Activated T-cell treated with anti-CD3 and anti-CD28 coated beads, Interleukin-2, amount 50 U/mL, for 24 hours (primary cell): ENCODE measurements around the gene PRR5L.

ENCODE experiments used
- DNase-seq: peaks from one replicate; pipeline ENCODE4 v3.0.0-alpha.2; 2020
- H3K27ac Mint-ChIP-seq: 2 replicates; pipeline ENCODE4 v1.8.0; 2020; ENCODE audit warnings: mild to moderate bottlenecking, mixed read lengths
- H3K27me3 Mint-ChIP-seq: 2 replicates; pipeline ENCODE4 v1.8.0; 2020; ENCODE audit warnings: mixed read lengths
- H3K36me3 Mint-ChIP-seq: 2 replicates; pipeline ENCODE4 v1.8.0; 2020; ENCODE audit warnings: low read depth, mixed read lengths
- H3K4me1 Mint-ChIP-seq: 2 replicates; pipeline ENCODE4 v1.8.0; 2020; ENCODE audit warnings: low read depth, mixed read lengths
- H3K4me3 Mint-ChIP-seq: 2 replicates; pipeline ENCODE4 v1.8.0; 2020; ENCODE audit warnings: mild to moderate bottlenecking, moderate library complexity, mixed read lengths
- H3K9me3 Mint-ChIP-seq: 2 replicates; pipeline ENCODE4 v1.8.0; 2020; ENCODE audit warnings: mixed read lengths

The PRR5L gene

GRCh38 chr11:36458129-36458915, 162.2 kb downstream of the PRR5L start:
- no peaks in the 10 kb centered on the region for H3K9me3 Mint-ChIP-seq
- H3K4me3 Mint-ChIP-seq = no peak overlapping the region
- no peak for DNase-seq
- peaks cover 3% of the 10 kb centered on the region for H3K27me3 Mint-ChIP-seq
- peaks cover 2% of the 10 kb centered on the region for H3K36me3 Mint-ChIP-seq
- H3K27ac Mint-ChIP-seq = no peak overlapping the region
- H3K4me1 Mint-ChIP-seq = peaks cover 5% of the 10 kb centered on the region

- Mint-ChIP-seq H3K27ac (no peak overlapping the region), H3K9me3 (no peaks in the 10 kb centered on the region), H3K4me1 (no peaks in the 10 kb centered on the region), H3K4me3 (no peak overlapping the region), H3K36me3 (peaks cover 2% of the 10 kb centered on the region), H3K27me3 (peaks cover 3% of the 10 kb centered on the region)
- no peak for DNase-seq
Observed at GRCh38 chr11:36459046-36459445, 163.0 kb downstream of the PRR5L start.

- peaks cover 3% of the 10 kb centered on the region for H3K27me3 Mint-ChIP-seq
- H3K9me3 Mint-ChIP-seq = no peaks in the 10 kb centered on the region
- no peak overlapping the region for H3K27ac Mint-ChIP-seq
- peaks cover 2% of the 10 kb centered on the region for H3K36me3 Mint-ChIP-seq
- no peaks in the 10 kb centered on the region for H3K4me1 Mint-ChIP-seq
- no peak overlapping the region for H3K4me3 Mint-ChIP-seq
- no peak for DNase-seq
Observed at GRCh38 chr11:36460220-36460619, 164.1 kb downstream of the PRR5L start.

- Mint-ChIP-seq H3K27me3 (peaks cover 3% of the 10 kb centered on the region), H3K36me3 (no peaks in the 10 kb centered on the region), H3K27ac (no peak overlapping the region), H3K4me3 (no peak overlapping the region), H3K9me3 (no peaks in the 10 kb centered on the region), H3K4me1 (no peaks in the 10 kb centered on the region)
- DNase-seq = no peak
Observed at GRCh38 chr11:36462321-36462720, 166.2 kb downstream of the PRR5L start.

GRCh38 chr11:36463781-36464180, 167.7 kb downstream of the PRR5L start:
- Mint-ChIP-seq H3K36me3 (no peaks in the 10 kb centered on the region), H3K4me3 (no peak overlapping the region), H3K9me3 (no peaks in the 10 kb centered on the region), H3K27ac (no peak overlapping the region), H3K27me3 (peaks cover 3% of the 10 kb centered on the region), H3K4me1 (no peaks in the 10 kb centered on the region)
- DNase-seq = no peak

GRCh38 chr11:36464720-36465119, 168.6 kb downstream of the PRR5L start:
- Mint-ChIP-seq H3K4me3 (no peak overlapping the region), H3K36me3 (no peaks in the 10 kb centered on the region), H3K27ac (no peak overlapping the region), H3K4me1 (no peaks in the 10 kb centered on the region), H3K9me3 (no peaks in the 10 kb centered on the region), H3K27me3 (peaks cover 3% of the 10 kb centered on the region)
- no peak for DNase-seq

- Mint-ChIP-seq H3K27me3 (peaks cover 3% of the 10 kb centered on the region), H3K4me3 (no peak overlapping the region), H3K36me3 (no peaks in the 10 kb centered on the region), H3K27ac (no peak overlapping the region), H3K4me1 (no peaks in the 10 kb centered on the region), H3K9me3 (no peaks in the 10 kb centered on the region)
- DNase-seq = no peak
Observed at GRCh38 chr11:36465449-36466163, 169.5 kb downstream of the PRR5L start.

GRCh38 chr11:36467012-36467411, 170.9 kb downstream of the PRR5L start:
- Mint-ChIP-seq H3K27ac (no peak overlapping the region), H3K4me3 (no peak overlapping the region)

GRCh38 chr11:36467916-36468315, 171.8 kb downstream of the PRR5L start:
- H3K9me3 Mint-ChIP-seq = no peaks in the 10 kb centered on the region
- no peak overlapping the region for H3K27ac Mint-ChIP-seq
- no peak for DNase-seq
- no peak overlapping the region for H3K4me3 Mint-ChIP-seq
- H3K4me1 Mint-ChIP-seq = no peaks in the 10 kb centered on the region
- no peaks in the 10 kb centered on the region for H3K36me3 Mint-ChIP-seq
- peaks cover under 1% of the 10 kb centered on the region for H3K27me3 Mint-ChIP-seq

More at GRCh38 chr11:36467012-36467411, 170.9 kb downstream of the PRR5L start:
- no peaks in the 10 kb centered on the region for H3K36me3 Mint-ChIP-seq
- peaks cover 3% of the 10 kb centered on the region for H3K27me3 Mint-ChIP-seq
- no peaks in the 10 kb centered on the region for H3K4me1 Mint-ChIP-seq
- no peak for DNase-seq
- no peaks in the 10 kb centered on the region for H3K9me3 Mint-ChIP-seq

GRCh38 chr11:36469063-36469462, 173.0 kb downstream of the PRR5L start:
- Mint-ChIP-seq H3K27ac (no peak overlapping the region), H3K36me3 (peaks cover 4% of the 10 kb centered on the region), H3K4me1 (no peaks in the 10 kb centered on the region), H3K27me3 (no peaks in the 10 kb centered on the region), H3K9me3 (no peaks in the 10 kb centered on the region), H3K4me3 (no peak overlapping the region)
- no peak for DNase-seq

- Mint-ChIP-seq H3K36me3 (peaks cover 4% of the 10 kb centered on the region), H3K4me1 (no peaks in the 10 kb centered on the region), H3K9me3 (no peaks in the 10 kb centered on the region), H3K27ac (no peak overlapping the region), H3K27me3 (no peaks in the 10 kb centered on the region), H3K4me3 (no peak overlapping the region)
- DNase-seq = no peak
Observed at GRCh38 chr11:36469881-36470802, 174.1 kb downstream of the PRR5L start.

GRCh38 chr11:36471577-36471976, 175.5 kb downstream of the PRR5L start:
- Mint-ChIP-seq H3K9me3 (no peaks in the 10 kb centered on the region), H3K36me3 (peaks cover 4% of the 10 kb centered on the region), H3K27ac (no peak overlapping the region), H3K27me3 (no peaks in the 10 kb centered on the region), H3K4me3 (no peak overlapping the region), H3K4me1 (no peaks in the 10 kb centered on the region)
- DNase-seq = no peak

- H3K4me1 Mint-ChIP-seq = peaks cover 5% of the 10 kb centered on the region
- H3K9me3 Mint-ChIP-seq = no peaks in the 10 kb centered on the region
- H3K27ac Mint-ChIP-seq = no peak overlapping the region
- peaks cover 7% of the 10 kb centered on the region for H3K36me3 Mint-ChIP-seq
- no peak for DNase-seq
- no peaks in the 10 kb centered on the region for H3K27me3 Mint-ChIP-seq
- no peak overlapping the region for H3K4me3 Mint-ChIP-seq
Observed at GRCh38 chr11:36475192-36475591, 179.1 kb downstream of the PRR5L start.

GRCh38 chr11:36478700-36479329, 182.7 kb downstream of the PRR5L start:
- no peaks in the 10 kb centered on the region for H3K27me3 Mint-ChIP-seq
- peaks cover 3% of the 10 kb centered on the region for H3K9me3 Mint-ChIP-seq
- H3K36me3 Mint-ChIP-seq = peaks cover 16% of the 10 kb centered on the region
- no peak overlapping the region for H3K27ac Mint-ChIP-seq
- no peak overlapping the region for H3K4me3 Mint-ChIP-seq
- peaks cover 8% of the 10 kb centered on the region for H3K4me1 Mint-ChIP-seq
- DNase-seq = no peak
